ENCODE results near the gene RGL1.

GRCh38 chr1:183975651-183976050 is 170.7 kb downstream of the RGL1 start:
- no peak for TF ChIP-seq EZH2phosphoT487 (IDR thresholded peaks at IDR 0.05; ENCODE audit: low read depth, severe bottlenecking, unreplicated experiment)
- no peak for TF ChIP-seq CTCF (IDR thresholded peaks at IDR 0.05; ENCODE audit: poor library complexity)
